NCI-H2227 (cell line): Measurements from ENCODE around the gene TSPAN19.
A peak's percentile ranks its signal among the peaks of the same experiment; 100 is the strongest.

Source experiments
- DNase-seq: peaks from one replicate; lab custom pipeline; 2025; ENCODE audit not compliant: unreplicated experiment; lab: John Stamatoyannopoulos, UW

Gene TSPAN19

GRCh38 chr12:85002778-85003296 is 33.2 kb downstream of the TSPAN19 start:
- DNase-seq, result no peak

- DNase-seq, result no peak
Observed at GRCh38 chr12:85000729-85001128, 35.3 kb downstream of the TSPAN19 start.

GRCh38 chr12:84998341-84998740 is 37.7 kb downstream of the TSPAN19 start:
- DNase-seq, result no peak

GRCh38 chr12:84996759-84997158 is 39.3 kb downstream of the TSPAN19 start:
- DNase-seq, result no peak

- no peak for DNase-seq
Observed at GRCh38 chr12:84995641-84996040, 40.4 kb downstream of the TSPAN19 start.

- DNase-seq, result no peak
Observed at GRCh38 chr12:84994426-84994825, 41.7 kb downstream of the TSPAN19 start.

GRCh38 chr12:84986586-84986985 is 49.5 kb downstream of the TSPAN19 start:
- peak; percentile 73 for DNase-seq

- no peak for DNase-seq
Observed at GRCh38 chr12:84986117-84986516, 50.0 kb downstream of the TSPAN19 start.

GRCh38 chr12:84983289-84983688 is 52.8 kb downstream of the TSPAN19 start:
- DNase-seq, result no peak

- DNase-seq, result no peak
Observed at GRCh38 chr12:84982888-84983287, 53.2 kb downstream of the TSPAN19 start.

- no peak for DNase-seq
Observed at GRCh38 chr12:84978921-84979320, 57.2 kb downstream of the TSPAN19 start.

- DNase-seq, result no peak
Observed at GRCh38 chr12:84976133-84976532, 59.9 kb downstream of the TSPAN19 start.

GRCh38 chr12:84974155-84974815 is 61.8 kb downstream of the TSPAN19 start:
- DNase-seq, result no peak

- no peak for DNase-seq
Observed at GRCh38 chr12:84973026-84973425, 63.1 kb downstream of the TSPAN19 start.

- no peak for DNase-seq
Observed at GRCh38 chr12:84969226-84969625, 66.9 kb downstream of the TSPAN19 start.
